SK-N-SH (cell line): ENCODE data around the gene SHKBP1.

Experiments used
- EZH2phosphoT487 ChIP-seq: fragments of 200-600 bp; sonication (generic); IDR thresholded peaks from 2 replicates; pipeline ENCODE4 v1.6.1; 2017; ENCODE audit warnings: low read depth, mixed run types, mild to moderate bottlenecking, antibody characterized with exemption, moderate library complexity, borderline replicate concordance
- POLR2AphosphoS5 ChIP-seq: IDR thresholded peaks from 2 replicates; pipeline ENCODE4 v1.6.1; 2012; ENCODE audit warnings: low read depth, low read length
- RCOR1 ChIP-seq: fragments of 150-350 bp; IDR thresholded peaks from 2 replicates; pipeline ENCODE4 v1.6.1; 2017; ENCODE audit warnings: antibody characterized with exemption, low read length
- TF ChIP-seq, protein P1 (sequence below): fragments of 200-600 bp; sonication (generic); IDR thresholded peaks from 2 replicates; pipeline ENCODE4 v1.6.1; 2017; ENCODE audit warnings: antibody characterized with exemption, mild to moderate bottlenecking, moderate library complexity

DNA sequence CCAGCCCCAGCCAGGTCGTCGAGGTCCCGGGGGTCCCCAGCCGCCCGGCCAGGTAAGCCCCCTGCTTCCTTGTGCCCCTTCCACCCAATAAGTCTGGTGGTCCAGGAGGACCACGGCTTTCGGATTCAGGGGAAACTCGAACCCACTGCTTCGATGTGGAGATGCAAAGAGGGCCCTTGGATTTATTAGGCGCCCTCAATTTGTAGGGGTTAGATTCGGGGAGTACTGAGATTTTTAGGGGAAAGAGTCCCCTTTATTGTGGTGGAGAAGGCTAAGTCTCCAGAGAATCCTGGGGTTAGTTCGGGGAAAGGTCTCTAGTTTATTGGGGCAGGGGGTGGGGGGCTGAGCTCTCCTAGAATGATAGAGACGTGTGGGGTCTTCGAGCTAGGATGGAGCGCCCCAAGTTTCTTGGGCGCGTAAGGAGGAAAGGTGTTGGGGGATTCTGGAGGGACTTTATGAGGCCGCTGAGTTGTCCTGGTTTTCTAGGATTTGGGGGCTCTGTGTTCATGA lies 20.7 kb downstream of the SHKBP1 start:
- TF ChIP-seq POLR2AphosphoS5: no peak
- TF ChIP-seq, protein P1, sequence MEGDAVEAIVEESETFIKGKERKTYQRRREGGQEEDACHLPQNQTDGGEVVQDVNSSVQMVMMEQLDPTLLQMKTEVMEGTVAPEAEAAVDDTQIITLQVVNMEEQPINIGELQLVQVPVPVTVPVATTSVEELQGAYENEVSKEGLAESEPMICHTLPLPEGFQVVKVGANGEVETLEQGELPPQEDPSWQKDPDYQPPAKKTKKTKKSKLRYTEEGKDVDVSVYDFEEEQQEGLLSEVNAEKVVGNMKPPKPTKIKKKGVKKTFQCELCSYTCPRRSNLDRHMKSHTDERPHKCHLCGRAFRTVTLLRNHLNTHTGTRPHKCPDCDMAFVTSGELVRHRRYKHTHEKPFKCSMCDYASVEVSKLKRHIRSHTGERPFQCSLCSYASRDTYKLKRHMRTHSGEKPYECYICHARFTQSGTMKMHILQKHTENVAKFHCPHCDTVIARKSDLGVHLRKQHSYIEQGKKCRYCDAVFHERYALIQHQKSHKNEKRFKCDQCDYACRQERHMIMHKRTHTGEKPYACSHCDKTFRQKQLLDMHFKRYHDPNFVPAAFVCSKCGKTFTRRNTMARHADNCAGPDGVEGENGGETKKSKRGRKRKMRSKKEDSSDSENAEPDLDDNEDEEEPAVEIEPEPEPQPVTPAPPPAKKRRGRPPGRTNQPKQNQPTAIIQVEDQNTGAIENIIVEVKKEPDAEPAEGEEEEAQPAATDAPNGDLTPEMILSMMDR: no peak
- TF ChIP-seq EZH2phosphoT487: no peak
- no peak for TF ChIP-seq RCOR1
